SK-N-SH (cell line): ENCODE data around the gene CENPV. TPM values are rescaled to one million over a fixed set of nuclear protein-coding genes. Genes with fewer than 3 reads are reported as not detected.
"Not testable (repeated sequence)": the region's sequence is repeated elsewhere in the genome, so short reads cannot be mapped to it uniquely, and the experiment has no call there.

Experiments used
- CTCF ChIA-PET: fragments of 300-600, 350-600 bp; formaldehyde crosslinking; extraction: SDS; loops from one replicate; lab custom pipeline; 2021; lab: Yijun Ruan, JAX
- POLR2A ChIA-PET: fragments of 350-600 bp; sonication (Branson Sonifier 250); formaldehyde crosslinking; extraction: SDS; loops from one replicate; lab custom pipeline; 2020; ENCODE audit warnings: antibody characterized with exemption, inconsistent platforms; lab: Yijun Ruan, JAX
- DNase-seq: peaks from one replicate; pipeline ENCODE4 v3.0.0; 2012
- H2AFZ ChIP-seq: fragments of 200-600 bp; sonication (generic); 2 replicates; pipeline ENCODE4 v1.8.1; 2016; ENCODE audit warnings: antibody characterized with exemption, mild to moderate bottlenecking, low read depth
- H3F3A ChIP-seq: fragments of 200-600 bp; sonication (generic); replicated peaks from 2 replicates; pipeline ENCODE3; 2016; ENCODE audit warnings: antibody characterized with exemption, mild to moderate bottlenecking; ENCODE audit not compliant: insufficient read depth
- H3K27ac ChIP-seq, 2 experiments: fragments of 200-500 bp in 1 of 2; fragments of 200-600 bp in 1 of 2; sonication (Bioruptor generic) in 1 of 2; sonication (generic), shearing (Covaris generic) in 1 of 2; 2 replicates each; pipeline versions ENCODE4 v1.5.1 to v1.6.1; 2014 to 2016; ENCODE audit warnings: low read depth in 2 of 2, inconsistent platforms in 1 of 2, low read length in 1 of 2, mild to moderate bottlenecking in 1 of 2, mixed read lengths in 1 of 2
- H3K27me3 ChIP-seq: fragments of 200-600 bp; sonication (generic), shearing (Covaris generic); 2 replicates; pipeline ENCODE4 v1.6.1; 2016; ENCODE audit warnings: mixed run types; ENCODE audit not compliant: insufficient read depth
- H3K36me3 ChIP-seq, 2 experiments: fragments of 200-500 bp in 1 of 2; fragments of 200-600 bp in 1 of 2; sonication (Bioruptor generic) in 1 of 2; sonication (generic) in 1 of 2; replicated peaks in 1 of 2; 2 replicates each; pipeline versions ENCODE3 to v1.5.1; 2014 to 2016; ENCODE audit warnings: low read length in 1 of 2, mild to moderate bottlenecking in 1 of 2; ENCODE audit not compliant: insufficient read depth in 2 of 2, control insufficient read depth in 1 of 2
- H3K4me1 ChIP-seq, 2 experiments: fragments of 200-500 bp in 1 of 2; fragments of 200-600 bp in 1 of 2; sonication (Bioruptor generic) in 1 of 2; sonication (generic), shearing (Covaris generic) in 1 of 2; 2 replicates each; pipeline versions ENCODE4 v1.5.1 to v1.6.1; 2014 to 2016; ENCODE audit warnings: low read depth in 1 of 2, low read length in 1 of 2, mixed run types in 1 of 2; ENCODE audit not compliant: insufficient read depth in 2 of 2, control insufficient read depth in 1 of 2
- H3K4me2 ChIP-seq: fragments of 200-600 bp; sonication (generic), shearing (Covaris generic); 2 replicates; pipeline ENCODE4 v1.6.1; 2017; ENCODE audit warnings: mixed run types
- H3K4me3 ChIP-seq, 2 experiments: fragments of 200-500 bp in 1 of 2; fragments of 200-600 bp in 1 of 2; sonication (Bioruptor generic) in 1 of 2; sonication (generic), shearing (Covaris generic) in 1 of 2; 2 replicates each; pipeline versions ENCODE4 v1.5.1 to v1.8.1; 2014 to 2016; ENCODE audit warnings: low read depth in 2 of 2, inconsistent platforms in 1 of 2, low read length in 1 of 2, mild to moderate bottlenecking in 1 of 2, mixed read lengths in 1 of 2, moderate library complexity in 1 of 2
- H3K79me2 ChIP-seq: fragments of 200-600 bp; sonication (generic); 2 replicates; pipeline ENCODE4 v1.8.1; 2017; ENCODE audit warnings: mild to moderate bottlenecking; ENCODE audit not compliant: insufficient read depth
- H3K9ac ChIP-seq: fragments of 200-600 bp; sonication (generic); 2 replicates; pipeline ENCODE4 v1.6.1; 2017; ENCODE audit warnings: mixed run types
- H3K9me2 ChIP-seq: fragments of 200-600 bp; sonication (generic); 2 replicates; pipeline ENCODE4 v1.6.1; 2017; ENCODE audit warnings: mixed run types
- H3K9me3 ChIP-seq: fragments of 200-600 bp; sonication (generic); 2 replicates; pipeline ENCODE4 v1.6.1; 2017; ENCODE audit warnings: mixed run types, mild to moderate bottlenecking, moderate library complexity
- H4K20me1 ChIP-seq: fragments of 200-600 bp; sonication (generic); 2 replicates; pipeline ENCODE4 v1.6.1; 2017; ENCODE audit warnings: mild to moderate bottlenecking, mixed run types; ENCODE audit not compliant: insufficient read depth
- FOXM1 ChIP-seq: IDR thresholded peaks from 2 replicates; pipeline ENCODE4 v1.4.0; 2012; ENCODE audit warnings: low read depth, mild to moderate bottlenecking
- GABPA ChIP-seq: IDR thresholded peaks from 2 replicates; pipeline ENCODE4 v1.4.0; 2012; ENCODE audit warnings: low read depth, mild to moderate bottlenecking
- JUND ChIP-seq: IDR thresholded peaks from 2 replicates; pipeline ENCODE4 v1.4.0; 2012
- MAX ChIP-seq: IDR thresholded peaks from 2 replicates; pipeline ENCODE4 v1.4.0; 2012; ENCODE audit warnings: low read depth
- RXRA ChIP-seq: IDR thresholded peaks from 2 replicates; pipeline ENCODE4 v1.4.0; 2012; ENCODE audit warnings: low read depth, mild to moderate bottlenecking, borderline replicate concordance
- TAF1 ChIP-seq: IDR thresholded peaks from 2 replicates; pipeline ENCODE4 v1.6.1; 2012; ENCODE audit warnings: low read depth, mild to moderate bottlenecking, low read length, moderate library complexity, borderline replicate concordance
- TCF12 ChIP-seq: IDR thresholded peaks from 2 replicates; pipeline ENCODE4 v1.4.0; 2012
- TEAD4 ChIP-seq: IDR thresholded peaks from 2 replicates; pipeline ENCODE4 v1.4.0; 2012; ENCODE audit warnings: mild to moderate bottlenecking, borderline replicate concordance; ENCODE audit not compliant: insufficient read depth
- YY1 ChIP-seq: IDR thresholded peaks from 2 replicates; pipeline ENCODE4 v1.4.0; 2012; ENCODE audit warnings: low read depth, mild to moderate bottlenecking
- WGBS: methylation state at CpG from one replicate; pipeline ENCODE4 v1.1.6; 2017; ENCODE audit warnings: low lambda C conversion rate; 5-methylcytosine and 5-hydroxymethylcytosine counted together
- polyA plus RNA-seq, 3 experiments: library from polyadenylated mRNA; depleted of rRNA; stranded (reverse); fragments of >200 nt; gene quantifications; 2 replicates each; pipeline ENCODE4 v1.2.3, GENCODE V29; 2012
- TF ChIP-seq, protein P1 (sequence below): fragments of 150-350 bp; IDR thresholded peaks from 2 replicates; pipeline ENCODE4 v1.6.1; 2017; ENCODE audit warnings: antibody characterized with exemption, low read length, low read depth, borderline replicate concordance

The CENPV gene
- polyA plus RNA-seq, 1 of the 3 experiments (the other 2 are of a cell fraction), result 92.3 TPM

- CTCF ChIA-PET, result interaction anchor here (1.6 kb wide), 1 partner anchor 8 kb away, joined by 3 read pairs; no protein-coding TSS in a partner anchor
- Histone ChIP-seq H3K27me3 (no peaks in the 10 kb centered on the region), H3K9ac (no peak overlapping the region), H3K4me2 (no peak overlapping the region), H3K4me1 (no peaks in the 10 kb centered on the region), H3K79me2 (no peaks in the 10 kb centered on the region), H4K20me1 (no peaks in the 10 kb centered on the region), H3K9me2 (no peaks in the 10 kb centered on the region), H3K36me3 (no peaks in the 10 kb centered on the region), H2AFZ (no peak overlapping the region), H3K27ac (no peak overlapping the region), H3K4me3 (no peak overlapping the region), H3F3A (no peaks in the 10 kb centered on the region), H3K9me3 (no peaks in the 10 kb centered on the region)
- WGBS, result 92% methylated on average over 11 of the region's 11 CpGs
- no peak for DNase-seq
- POLR2A ChIA-PET, result no interaction called here
- TF ChIP-seq GABPA (no peak), YY1 (no peak), TAF1 (no peak), FOXM1 (no peak), RXRA (no peak), TCF12 (no peak)
- TF ChIP-seq, protein P1, sequence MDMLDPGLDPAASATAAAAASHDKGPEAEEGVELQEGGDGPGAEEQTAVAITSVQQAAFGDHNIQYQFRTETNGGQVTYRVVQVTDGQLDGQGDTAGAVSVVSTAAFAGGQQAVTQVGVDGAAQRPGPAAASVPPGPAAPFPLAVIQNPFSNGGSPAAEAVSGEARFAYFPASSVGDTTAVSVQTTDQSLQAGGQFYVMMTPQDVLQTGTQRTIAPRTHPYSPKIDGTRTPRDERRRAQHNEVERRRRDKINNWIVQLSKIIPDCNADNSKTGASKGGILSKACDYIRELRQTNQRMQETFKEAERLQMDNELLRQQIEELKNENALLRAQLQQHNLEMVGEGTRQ, result no peak
Measured at GRCh38 chr17:16297367-16298139, 55.7 kb downstream of the CENPV start.

- H3K27me3 ChIP-seq, DNase-seq, H3K4me1 ChIP-seq, H2AFZ ChIP-seq, H3K9ac ChIP-seq, H3F3A ChIP-seq, POLR2A ChIA-PET, H3K4me3 ChIP-seq, H3K9me3 ChIP-seq, H3K79me2 ChIP-seq, H3K27ac ChIP-seq, H3K9me2 ChIP-seq, H4K20me1 ChIP-seq, CTCF ChIA-PET, H3K36me3 ChIP-seq, H3K4me2 ChIP-seq: not testable (repeated sequence)
- 80% methylated on average over 3 of the region's 3 CpGs for WGBS
Measured at GRCh38 chr17:16296072-16296471, 57.2 kb downstream of the CENPV start.

GRCh38 chr17:16294560-16294959, 58.7 kb downstream of the CENPV start:
- WGBS, result 94% methylated on average over 2 of the region's 2 CpGs
- Histone ChIP-seq H3F3A (peaks cover 6% of the 10 kb centered on the region), H3K9ac (no peak overlapping the region), H3K4me2 (no peak overlapping the region), H3K27ac (no peak overlapping the region), H3K27me3 (no peaks in the 10 kb centered on the region), H2AFZ (no peak overlapping the region), H4K20me1 (no peaks in the 10 kb centered on the region), H3K4me1 (peaks cover 0 to 3% of the 10 kb centered on the region in 2 experiments; a peak in 1 of 4 replicates), H3K36me3 (no peaks in the 10 kb centered on the region), H3K79me2 (no peaks in the 10 kb centered on the region), H3K9me3 (no peaks in the 10 kb centered on the region), H3K4me3 (no peak overlapping the region), H3K9me2 (no peaks in the 10 kb centered on the region)
- POLR2A ChIA-PET, result no interaction called here
- no peak for TF ChIP-seq YY1
- TF ChIP-seq TEAD4, result no peak
- TF ChIP-seq, protein P1, result no peak
- TF ChIP-seq JUND, result no peak
- no peak for TF ChIP-seq MAX
- DNase-seq, result no peak
- CTCF ChIA-PET, result interaction anchor here (1.9 kb wide), 1 partner anchor 10 kb away, joined by 6 read pairs; no protein-coding TSS in a partner anchor
